ENCODE data around the gene AEBP1. TPM values are rescaled to one million over a fixed set of nuclear protein-coding genes. Genes with fewer than 3 reads are reported as not detected.

AEBP1 gene
- total RNA-seq, 2 experiments from 2014 or later, result 35.0 to 64.2 TPM

DNA sequence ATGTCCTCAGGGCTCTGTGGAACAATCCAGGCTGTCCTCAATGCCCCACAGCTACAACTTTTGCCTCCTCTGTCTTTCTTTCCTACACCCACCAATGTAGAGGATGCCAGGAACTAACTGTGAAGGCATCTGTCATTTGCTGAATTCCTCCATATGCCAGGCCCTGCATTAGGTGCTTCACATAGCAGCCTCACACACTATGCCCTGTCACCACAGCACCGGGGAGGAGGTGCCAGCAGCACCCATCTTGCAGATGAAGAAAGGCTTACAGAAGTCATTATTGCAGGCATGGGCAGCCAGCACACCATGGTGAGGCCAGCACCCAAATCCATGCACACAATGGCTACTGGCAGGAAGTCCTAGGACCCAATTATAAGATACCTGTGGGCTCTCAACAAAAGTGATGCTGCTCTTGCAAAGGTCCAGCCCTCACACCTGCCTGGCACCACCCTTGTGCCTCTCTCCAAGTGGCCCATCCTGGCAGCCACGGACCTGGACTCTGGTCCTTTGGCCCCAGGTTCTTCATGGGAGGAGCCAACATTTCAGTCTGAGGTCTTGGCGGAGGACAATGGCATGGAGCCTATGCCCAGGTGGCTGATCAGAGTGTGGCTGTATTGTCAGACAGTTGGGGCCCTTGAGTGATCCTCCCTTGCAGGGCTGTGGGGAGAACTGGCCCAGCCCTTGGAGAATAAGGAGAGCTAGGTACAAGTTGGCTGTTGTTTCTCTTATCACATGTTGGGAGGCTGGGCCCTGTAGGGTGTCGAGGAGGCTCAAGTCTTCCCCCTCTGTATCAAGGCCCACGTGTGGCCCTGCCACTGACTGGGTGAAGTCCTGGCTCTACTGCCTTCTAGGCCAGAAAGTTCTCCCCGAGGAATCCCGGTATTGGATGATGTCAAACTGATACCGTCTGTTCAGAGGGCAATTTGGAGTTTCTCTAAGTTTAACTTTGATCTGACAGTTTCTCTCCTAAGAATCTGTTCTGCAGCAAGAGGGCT lies 51.3 kb downstream of the AEBP1 start:
- H3K9me3 ChIP-seq (ENCODE audit: low read length), result no peaks in the 10 kb centered on the region
- H3K4me2 ChIP-seq (ENCODE audit: low read length), result no peak overlapping the region
- POLR2A ChIA-PET, result interaction anchor here (1.1 kb wide), 1 partner anchor 20 kb away, joined by 3 read pairs; no protein-coding TSS in a partner anchor
- no peak overlapping the region for H3K4me3 ChIP-seq (ENCODE audit: low read depth, low read length, poor library complexity, severe bottlenecking)
- no peaks in the 10 kb centered on the region for H3K9me2 ChIP-seq (ENCODE audit: insufficient read depth, low read length)
- H3K79me2 ChIP-seq (ENCODE audit: insufficient read depth, low read depth, low read length), result no peaks in the 10 kb centered on the region
- intact Hi-C loops (cut with micrococcal nuclease; ENCODE audit: unreplicated experiment), result no loop called here
- BruUV-seq (replicated peaks), result no TSS peak
- TF ChIP-seq, protein P1, sequence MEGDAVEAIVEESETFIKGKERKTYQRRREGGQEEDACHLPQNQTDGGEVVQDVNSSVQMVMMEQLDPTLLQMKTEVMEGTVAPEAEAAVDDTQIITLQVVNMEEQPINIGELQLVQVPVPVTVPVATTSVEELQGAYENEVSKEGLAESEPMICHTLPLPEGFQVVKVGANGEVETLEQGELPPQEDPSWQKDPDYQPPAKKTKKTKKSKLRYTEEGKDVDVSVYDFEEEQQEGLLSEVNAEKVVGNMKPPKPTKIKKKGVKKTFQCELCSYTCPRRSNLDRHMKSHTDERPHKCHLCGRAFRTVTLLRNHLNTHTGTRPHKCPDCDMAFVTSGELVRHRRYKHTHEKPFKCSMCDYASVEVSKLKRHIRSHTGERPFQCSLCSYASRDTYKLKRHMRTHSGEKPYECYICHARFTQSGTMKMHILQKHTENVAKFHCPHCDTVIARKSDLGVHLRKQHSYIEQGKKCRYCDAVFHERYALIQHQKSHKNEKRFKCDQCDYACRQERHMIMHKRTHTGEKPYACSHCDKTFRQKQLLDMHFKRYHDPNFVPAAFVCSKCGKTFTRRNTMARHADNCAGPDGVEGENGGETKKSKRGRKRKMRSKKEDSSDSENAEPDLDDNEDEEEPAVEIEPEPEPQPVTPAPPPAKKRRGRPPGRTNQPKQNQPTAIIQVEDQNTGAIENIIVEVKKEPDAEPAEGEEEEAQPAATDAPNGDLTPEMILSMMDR (conservative IDR thresholded peaks at IDR 0.05; ENCODE audit: low read length), result no peak
- no peak for TF ChIP-seq EZH2phosphoT487 (IDR thresholded peaks at IDR 0.05; ENCODE audit: borderline replicate concordance, low read depth, low read length)
- no peak for DNase-seq (ENCODE audit: low spot score)
- no peaks in the 10 kb centered on the region for H3K4me1 ChIP-seq (ENCODE audit: insufficient read depth, low read length, poor library complexity, severe bottlenecking)
- H3K36me3 ChIP-seq (ENCODE audit: insufficient read depth, low read length), result no peaks in the 10 kb centered on the region
- CTCF ChIA-PET (ENCODE audit: unreplicated experiment), result no interaction called here
- H4K20me1 ChIP-seq (ENCODE audit: insufficient read depth, low read length), result no peaks in the 10 kb centered on the region
- H3K27ac ChIP-seq (ENCODE audit: low read depth, low read length, poor library complexity, severe bottlenecking), result no peak overlapping the region
- no peak overlapping the region for H2AFZ ChIP-seq (ENCODE audit: low read length)

DNA sequence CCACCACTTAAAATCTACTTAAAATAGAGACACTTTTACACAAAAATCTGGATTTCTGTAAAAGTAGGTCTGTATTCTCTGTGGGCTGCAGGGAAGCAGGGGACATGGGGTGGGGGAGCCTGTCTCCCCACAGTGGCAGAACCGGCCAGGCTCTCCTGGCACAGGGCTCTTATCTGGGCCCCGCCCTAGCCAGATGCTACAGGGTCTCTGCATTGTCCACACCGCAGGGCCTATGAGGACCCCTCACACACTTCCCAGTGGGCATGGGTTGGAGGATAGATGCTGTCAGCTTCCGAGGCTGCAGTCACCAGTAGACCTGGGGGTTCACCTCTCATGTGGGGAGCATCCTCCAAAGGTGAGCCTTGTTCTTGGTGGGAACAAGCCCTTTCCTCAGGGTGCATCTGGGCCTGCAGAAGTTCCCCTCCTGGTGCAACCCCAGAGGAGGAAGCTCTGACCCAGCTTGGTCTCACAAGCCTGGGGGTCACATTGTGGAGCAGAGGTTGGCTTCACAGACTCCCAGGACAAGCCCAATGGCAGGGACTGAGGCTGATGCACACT lies 52.4 kb downstream of the AEBP1 start:
- Histone ChIP-seq H3K27ac (ENCODE audit: low read depth, low read length, poor library complexity, severe bottlenecking) (no peak overlapping the region), H3K4me3 (ENCODE audit: low read depth, low read length, poor library complexity, severe bottlenecking) (no peak overlapping the region), H3K4me1 (ENCODE audit: insufficient read depth, low read length, poor library complexity, severe bottlenecking) (no peaks in the 10 kb centered on the region), H3K79me2 (ENCODE audit: insufficient read depth, low read depth, low read length) (no peaks in the 10 kb centered on the region), H3K9me2 (ENCODE audit: insufficient read depth, low read length) (no peaks in the 10 kb centered on the region), H3K4me2 (ENCODE audit: low read length) (no peak overlapping the region), H3K9me3 (ENCODE audit: low read length) (no peaks in the 10 kb centered on the region), H2AFZ (ENCODE audit: low read length) (no peak overlapping the region), H4K20me1 (ENCODE audit: insufficient read depth, low read length) (no peaks in the 10 kb centered on the region), H3K36me3 (ENCODE audit: insufficient read depth, low read length) (no peaks in the 10 kb centered on the region)
- no peak for DNase-seq (ENCODE audit: low spot score)
- POLR2A ChIA-PET, result interaction anchor here (1.1 kb wide), 1 partner anchor 21 kb away, joined by 3 read pairs; no protein-coding TSS in a partner anchor
- intact Hi-C loops (cut with micrococcal nuclease; ENCODE audit: unreplicated experiment), result no loop called here
- CTCF ChIA-PET (ENCODE audit: unreplicated experiment), result no interaction called here
- TF ChIP-seq, protein P1 (conservative IDR thresholded peaks at IDR 0.05; ENCODE audit: low read length), result no peak
- no peak for TF ChIP-seq EZH2phosphoT487 (IDR thresholded peaks at IDR 0.05; ENCODE audit: borderline replicate concordance, low read depth, low read length)
- BruUV-seq (replicated peaks), result no TSS peak

Data from OCI-LY7 (cell line).